NCI-H1092 treated with DMSO at 0.1 percent for 48 hours (cell line): ENCODE measurements around the gene PYGO1.
"Not testable (repeated sequence)": the region's sequence is repeated elsewhere in the genome, so short reads cannot be mapped to it uniquely, and the experiment has no call there.

Experiments
- DNase-seq: peaks from one replicate; lab custom pipeline; 2025; lab: John Stamatoyannopoulos, UW

PYGO1 gene, protein sequence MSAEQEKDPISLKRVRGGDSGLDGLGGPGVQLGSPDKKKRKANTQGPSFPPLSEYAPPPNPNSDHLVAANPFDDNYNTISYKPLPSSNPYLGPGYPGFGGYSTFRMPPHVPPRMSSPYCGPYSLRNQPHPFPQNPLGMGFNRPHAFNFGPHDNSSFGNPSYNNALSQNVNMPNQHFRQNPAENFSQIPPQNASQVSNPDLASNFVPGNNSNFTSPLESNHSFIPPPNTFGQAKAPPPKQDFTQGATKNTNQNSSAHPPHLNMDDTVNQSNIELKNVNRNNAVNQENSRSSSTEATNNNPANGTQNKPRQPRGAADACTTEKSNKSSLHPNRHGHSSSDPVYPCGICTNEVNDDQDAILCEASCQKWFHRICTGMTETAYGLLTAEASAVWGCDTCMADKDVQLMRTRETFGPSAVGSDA

DNA sequence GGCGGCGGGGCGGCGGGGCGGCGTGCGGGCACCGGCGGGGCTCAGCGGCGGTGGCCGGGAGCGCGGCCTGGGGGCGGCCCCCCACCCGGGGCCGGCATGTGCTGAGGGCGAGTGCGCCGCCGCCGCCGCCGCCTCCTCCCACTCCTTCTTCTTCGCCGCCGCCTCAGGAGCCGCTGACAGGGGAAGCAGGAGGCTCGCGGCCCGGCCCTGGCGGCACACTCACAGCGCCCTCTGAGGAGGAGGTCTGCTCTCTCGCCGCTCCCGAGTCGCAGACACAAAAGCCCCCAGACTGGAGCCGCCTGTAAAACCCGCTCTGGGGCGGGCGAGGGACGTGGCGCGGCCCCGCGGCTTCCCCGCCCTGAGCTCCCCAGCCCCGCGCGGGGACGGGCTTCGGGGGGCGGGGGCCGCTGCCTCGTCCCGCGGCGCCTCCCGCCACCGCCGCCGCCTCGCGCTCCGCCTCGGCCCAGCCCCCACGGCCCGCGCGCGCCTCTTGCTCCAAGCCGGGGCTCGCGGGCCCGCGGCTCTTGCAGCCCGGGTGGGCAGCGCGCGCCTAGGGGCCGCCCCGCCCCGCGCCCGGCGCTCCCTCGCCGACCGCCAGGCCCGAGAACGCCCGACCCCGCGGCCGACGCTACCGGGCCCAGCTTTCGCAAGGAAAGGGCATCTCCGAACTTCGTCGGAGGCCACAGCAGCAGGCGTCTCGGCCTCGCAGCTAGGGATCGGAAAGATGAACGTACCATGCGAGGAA lies at the start of gene PYGO1:
PYGO1 (minus strand) TSS at position 276 of the 745 bp plus-strand sequence. CDS start 462 bp downstream, outside the sequence.
- peak; percentile 44 for DNase-seq

DNA sequence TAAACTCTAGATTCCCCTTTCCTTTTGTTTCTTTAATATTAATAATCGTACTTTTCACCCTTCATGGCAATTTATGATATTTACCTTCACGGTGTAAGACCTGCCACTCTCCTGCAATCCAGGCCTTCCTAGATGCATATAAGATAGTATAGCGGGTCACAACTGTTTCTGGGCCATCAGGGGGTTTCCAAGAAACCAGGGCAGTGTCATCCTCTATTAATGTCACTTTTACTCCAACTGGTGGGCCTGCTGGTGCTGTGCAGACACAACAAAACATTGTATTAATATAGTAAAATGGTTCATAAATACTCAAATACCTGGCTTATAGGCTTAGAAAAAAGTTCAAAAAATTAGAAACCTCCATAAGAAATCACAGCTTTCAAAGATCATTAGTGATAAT lies 48.9 kb upstream of the PYGO1 start:
- DNase-seq, result no peak

DNA sequence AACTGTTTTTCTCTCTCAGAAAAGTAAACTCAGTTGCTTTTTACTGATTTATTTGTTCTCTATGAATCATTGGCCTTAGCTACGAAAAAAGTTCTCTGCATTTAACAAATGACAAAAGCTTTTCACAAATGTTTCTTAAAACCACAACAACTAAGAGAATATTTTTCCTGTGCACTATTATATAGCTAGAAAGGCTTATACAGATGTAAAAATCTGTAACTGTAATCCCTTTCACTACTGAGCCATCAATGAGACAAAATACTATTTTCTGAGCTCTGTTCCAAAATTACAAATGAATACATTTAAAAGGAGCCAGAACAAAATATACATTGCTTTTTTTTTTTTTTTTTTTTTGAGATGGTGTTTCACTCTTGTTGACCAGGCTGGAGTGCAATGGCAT lies 45.6 kb upstream of the PYGO1 start:
- DNase-seq, result no peak

DNA sequence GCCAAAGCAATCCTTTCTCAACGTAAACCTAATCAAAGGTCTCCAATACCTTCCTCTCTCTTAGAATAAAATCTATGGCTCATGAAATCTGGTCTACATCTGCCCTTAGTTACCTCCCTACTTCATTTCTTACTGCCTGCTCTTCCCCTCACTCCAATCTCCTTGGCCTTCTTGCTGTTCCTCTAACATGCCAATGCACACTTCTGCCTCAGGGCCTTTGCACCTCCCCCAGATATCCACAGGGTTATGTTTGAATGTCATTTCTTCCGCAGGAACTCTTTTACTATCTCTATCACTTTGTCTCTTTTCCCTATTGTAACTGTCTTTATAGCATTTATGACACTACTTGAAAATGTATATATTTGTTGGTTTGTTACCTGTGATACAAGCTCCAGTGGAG lies 44.3 kb upstream of the PYGO1 start:
- no peak for DNase-seq

DNA sequence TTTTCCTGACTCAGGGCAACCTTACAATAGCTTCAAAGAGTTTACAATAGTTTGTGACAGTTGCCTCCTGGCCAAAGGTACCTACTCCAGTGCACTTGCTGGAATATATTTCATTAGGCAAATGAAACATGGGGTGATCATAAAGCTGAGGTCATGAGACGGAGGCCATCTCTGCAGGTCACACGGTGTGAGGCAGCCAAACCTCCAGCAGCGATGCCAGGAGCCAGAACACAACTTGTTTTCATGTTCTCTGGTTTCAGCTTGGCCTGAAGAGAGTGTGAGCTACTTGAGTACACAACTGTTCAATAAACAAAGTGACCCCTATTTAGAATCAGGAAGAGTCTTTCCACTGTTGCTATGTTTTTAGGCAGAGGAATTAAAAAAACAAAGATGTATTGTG lies 42.7 kb upstream of the PYGO1 start:
- DNase-seq, result no peak

DNA sequence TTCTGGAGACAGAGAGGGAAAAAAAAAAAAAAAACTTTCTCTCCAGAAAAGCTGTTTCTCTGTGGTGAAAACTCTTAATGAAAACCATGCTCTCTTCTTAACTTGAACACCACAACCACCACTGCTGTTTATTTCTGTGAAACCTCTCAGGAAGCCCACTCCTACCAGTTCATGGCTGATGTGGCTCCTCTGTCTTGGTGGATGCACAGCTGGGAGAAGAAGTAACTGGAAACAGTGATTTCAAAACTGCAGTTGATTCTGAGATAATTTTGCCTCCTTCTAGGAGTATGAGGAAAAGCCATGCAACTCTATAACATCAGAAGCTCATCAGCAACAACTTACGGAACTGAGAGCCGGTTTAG lies 40.2 kb upstream of the PYGO1 start:
- DNase-seq, result no peak

DNA sequence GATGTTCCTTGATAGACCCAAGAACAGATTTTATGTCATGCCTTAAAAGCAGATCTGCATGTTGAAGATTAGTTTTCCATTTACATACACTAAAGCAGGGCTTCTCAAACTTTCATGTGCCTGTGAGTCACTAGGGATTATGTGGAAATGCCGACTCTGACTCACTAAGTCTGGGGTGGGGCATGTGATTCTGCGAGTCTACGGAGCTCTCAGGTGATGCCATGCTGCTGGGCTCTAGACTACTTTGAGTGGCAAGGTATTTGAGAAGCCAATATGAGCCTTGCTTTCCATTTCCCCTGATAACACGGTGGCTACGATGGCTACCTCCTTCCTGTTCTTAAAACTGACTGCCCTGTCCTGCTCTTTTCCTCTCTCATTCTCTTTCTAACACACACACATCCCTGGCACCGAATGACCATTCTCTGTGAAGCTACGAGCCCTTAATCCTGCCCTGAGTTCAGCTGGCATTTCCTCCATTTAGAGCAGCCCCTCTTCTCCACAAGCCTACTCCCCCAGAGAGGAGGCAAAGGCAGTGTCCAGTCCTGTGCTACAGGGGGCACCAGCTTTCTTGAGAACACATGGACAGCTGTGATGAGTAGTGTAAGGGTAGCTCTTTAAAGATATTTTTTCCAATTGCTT lies 39.7 kb upstream of the PYGO1 start:
- DNase-seq, result no peak

DNA sequence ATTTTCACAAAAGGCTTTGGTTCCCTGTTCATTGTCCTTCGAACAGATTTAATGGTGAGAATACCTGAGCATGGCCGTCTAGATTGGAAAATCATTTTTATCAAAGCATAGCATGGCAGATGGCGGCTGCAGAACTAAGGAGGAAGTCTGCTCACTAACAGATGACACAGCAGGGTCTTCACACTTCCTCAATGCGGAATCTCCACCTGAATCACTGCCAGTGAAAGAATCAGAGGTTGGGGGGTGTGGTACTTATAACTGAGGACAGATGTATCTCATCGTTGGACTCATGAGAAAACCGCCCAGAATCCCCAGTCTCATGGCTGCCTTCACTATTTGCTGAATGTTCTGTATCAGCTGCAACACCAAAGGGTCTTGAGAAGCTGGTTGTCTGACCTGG lies 31.6 kb upstream of the PYGO1 start:
- DNase-seq, result no peak

DNA sequence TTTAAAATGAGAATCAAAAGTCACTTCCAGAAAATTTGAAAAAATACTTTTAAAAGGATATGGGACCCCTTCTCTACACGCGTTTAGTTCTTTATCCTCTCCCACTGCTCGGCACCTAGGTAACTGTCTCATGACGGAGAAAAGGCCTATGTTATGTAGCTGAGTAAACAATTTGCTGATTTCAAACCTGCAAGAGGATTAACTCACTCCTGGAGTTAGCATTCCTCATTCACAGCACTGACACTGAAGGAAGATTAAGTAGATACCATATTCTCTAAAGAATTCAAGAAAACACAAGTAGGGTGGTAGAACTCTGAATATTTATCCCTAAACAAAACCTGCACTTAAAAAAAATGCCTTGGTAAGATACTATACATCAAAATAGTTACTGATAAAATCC lies 30.2 kb upstream of the PYGO1 start:
- DNase-seq, result no peak

DNA sequence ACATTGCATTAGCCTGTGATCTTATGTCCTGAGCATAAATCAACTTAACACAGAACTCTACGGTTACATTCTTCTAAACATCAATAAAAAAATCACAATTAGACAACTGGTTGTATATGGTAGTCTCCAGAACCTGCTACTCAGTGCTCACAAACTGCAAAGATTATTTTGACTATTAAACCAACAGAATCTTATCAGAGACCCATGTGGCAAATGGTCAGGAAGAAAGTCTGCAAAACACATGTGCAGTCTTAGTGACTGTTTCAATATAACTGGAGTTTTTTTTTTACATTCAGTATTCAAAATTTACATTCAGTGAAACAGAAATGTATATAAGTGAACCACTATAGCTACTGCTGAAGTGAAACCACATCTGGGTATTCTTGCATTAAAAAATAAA lies 27.3 kb upstream of the PYGO1 start:
- no peak for DNase-seq

DNA sequence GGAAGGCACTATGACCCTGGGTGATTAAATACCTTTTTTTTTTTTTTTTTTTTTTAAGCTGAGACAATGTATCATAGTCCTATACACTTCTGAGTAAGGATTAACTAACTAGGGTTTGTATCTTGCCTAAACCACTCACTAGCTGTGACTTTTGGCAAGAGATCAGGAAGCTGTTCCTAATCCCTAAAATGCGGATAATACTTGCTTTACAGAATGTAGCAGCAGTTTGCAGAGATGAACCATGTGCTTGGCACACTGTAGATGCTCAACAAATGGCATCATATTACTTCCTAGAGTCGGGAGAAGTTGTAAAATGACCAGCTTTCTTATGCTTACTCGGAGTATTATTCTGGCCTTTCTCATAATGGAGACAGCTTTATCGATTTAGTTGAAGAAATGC lies 25.6 kb upstream of the PYGO1 start:
- no peak for DNase-seq

DNA sequence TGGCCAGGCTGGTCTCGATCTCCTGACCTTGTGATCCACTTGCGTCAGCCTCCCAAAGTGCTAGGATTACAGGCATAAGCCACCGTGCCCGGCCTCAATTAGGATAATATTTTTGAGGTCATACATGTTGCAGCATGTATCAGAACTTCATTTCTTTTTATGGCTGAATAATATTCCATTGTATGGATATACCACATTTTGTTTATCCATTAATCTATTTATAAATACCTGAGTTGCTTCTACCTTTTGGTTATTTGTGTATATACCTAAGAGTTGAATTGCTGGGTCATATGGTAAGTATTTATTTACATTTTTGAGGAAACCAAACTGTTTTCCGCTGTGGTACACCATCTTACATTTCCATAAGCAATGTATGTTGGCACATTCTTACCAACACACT lies 18.1 kb upstream of the PYGO1 start:
- no peak for DNase-seq

DNA sequence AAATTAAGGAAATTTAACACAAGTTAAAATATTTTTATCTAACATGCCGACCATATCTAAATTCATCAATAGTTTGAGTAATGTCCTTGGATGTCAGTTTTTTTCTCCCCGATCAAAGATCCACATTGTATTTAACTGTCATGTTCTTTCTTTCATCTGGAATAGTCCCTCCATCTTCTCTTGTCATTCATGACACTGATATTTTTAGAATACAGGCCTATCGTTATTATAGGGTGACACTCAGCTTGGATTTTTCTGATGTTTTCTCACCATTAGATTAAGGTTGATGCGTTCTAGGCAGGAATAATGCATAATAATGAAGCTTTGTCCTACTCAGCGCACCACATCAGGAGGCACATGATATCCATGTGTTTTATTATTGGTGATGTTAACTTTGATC lies 13.2 kb upstream of the PYGO1 start:
- DNase-seq, result no peak

DNA sequence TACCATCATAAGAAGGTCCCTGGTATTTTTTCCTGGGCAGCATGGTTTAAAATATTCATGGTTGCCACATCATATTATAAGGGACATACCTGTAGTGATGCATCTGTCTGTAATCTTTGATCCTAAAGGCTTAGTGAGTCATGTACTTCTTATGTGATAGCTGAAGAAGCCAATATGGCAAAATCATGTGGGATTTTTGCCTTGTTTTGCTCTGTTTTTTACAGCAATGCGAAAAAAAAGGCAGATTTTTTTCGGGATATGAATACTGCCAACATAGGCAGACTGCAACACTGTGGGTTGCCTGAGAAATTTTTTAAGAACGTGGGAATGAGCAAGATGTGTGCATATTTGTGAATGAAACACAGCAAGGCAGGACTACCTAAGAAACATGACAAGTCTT lies 11.3 kb upstream of the PYGO1 start:
- no peak for DNase-seq

DNA sequence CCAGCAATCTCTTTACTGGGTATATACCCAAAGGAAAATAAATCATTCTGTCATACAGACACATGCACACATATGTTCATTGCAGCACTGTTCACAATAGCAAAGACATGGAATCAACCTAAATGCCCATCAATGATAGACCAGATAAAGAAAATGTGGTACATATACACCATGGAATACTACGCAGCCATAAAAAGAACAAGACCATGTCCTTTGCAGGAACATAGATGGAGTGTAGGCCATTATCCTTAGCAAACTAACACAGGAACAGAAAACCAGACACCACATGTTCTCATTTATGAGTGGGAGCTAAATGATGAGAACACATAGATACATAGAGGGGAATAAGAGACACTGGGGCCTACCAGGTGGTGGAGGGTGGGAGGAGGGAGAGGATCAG lies 4.9 kb upstream of the PYGO1 start:
- not testable (repeated sequence) for DNase-seq

DNA sequence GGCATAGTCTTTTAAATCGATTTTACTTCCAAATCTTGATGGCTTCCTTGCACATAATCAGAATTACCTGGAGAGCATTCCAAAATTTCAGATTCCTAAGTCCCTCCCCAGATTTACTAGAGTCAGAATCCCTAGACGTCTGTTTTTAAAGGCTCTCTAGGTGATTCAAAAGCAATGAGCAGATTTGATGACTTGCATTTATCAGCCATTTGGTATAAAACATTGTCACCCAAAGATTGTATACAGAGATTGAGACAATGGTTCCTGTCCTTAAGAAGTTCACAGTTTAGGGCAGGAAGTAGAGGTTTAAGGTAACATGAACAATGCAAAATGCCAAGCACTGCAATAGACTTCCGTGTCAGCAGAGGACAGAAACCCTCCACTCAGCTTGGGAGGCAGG lies 2.6 kb upstream of the PYGO1 start:
- DNase-seq, result no peak

DNA sequence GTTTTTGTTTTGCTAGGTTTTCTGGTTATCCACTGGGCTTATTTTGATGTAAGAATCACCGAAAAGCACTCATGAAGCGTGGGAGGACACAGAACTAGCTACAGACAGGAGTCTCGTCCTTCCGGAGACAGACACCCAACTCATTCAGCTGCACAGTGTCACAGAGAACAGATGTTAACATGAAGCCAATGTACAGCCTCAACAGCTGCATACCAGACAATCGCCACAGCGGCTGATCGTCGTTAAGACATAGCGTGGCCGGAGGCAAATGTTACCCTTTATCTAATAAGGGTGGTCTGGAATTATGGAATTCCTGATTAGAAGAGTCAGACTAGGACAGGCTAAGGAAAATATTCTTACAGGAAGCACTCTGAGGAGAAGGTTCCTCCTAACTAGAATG lies 1.1 kb upstream of the PYGO1 start:
- no peak for DNase-seq

DNA sequence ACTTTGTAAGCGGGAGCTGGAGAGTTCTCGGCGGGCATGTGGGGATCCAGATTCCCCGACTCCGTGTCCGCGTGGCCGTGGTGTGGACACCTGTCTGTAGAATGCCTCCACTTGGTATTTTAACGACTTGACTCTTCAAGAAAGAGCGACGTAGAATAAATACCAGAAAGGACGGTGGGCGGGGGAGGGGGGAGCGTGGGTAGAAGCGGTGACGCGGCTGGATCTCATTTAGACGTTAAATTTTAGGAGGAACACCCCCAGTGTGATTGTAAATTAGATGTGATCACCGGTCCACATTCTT lies 620 bp upstream of the PYGO1 start:
- DNase-seq, result no peak

DNA sequence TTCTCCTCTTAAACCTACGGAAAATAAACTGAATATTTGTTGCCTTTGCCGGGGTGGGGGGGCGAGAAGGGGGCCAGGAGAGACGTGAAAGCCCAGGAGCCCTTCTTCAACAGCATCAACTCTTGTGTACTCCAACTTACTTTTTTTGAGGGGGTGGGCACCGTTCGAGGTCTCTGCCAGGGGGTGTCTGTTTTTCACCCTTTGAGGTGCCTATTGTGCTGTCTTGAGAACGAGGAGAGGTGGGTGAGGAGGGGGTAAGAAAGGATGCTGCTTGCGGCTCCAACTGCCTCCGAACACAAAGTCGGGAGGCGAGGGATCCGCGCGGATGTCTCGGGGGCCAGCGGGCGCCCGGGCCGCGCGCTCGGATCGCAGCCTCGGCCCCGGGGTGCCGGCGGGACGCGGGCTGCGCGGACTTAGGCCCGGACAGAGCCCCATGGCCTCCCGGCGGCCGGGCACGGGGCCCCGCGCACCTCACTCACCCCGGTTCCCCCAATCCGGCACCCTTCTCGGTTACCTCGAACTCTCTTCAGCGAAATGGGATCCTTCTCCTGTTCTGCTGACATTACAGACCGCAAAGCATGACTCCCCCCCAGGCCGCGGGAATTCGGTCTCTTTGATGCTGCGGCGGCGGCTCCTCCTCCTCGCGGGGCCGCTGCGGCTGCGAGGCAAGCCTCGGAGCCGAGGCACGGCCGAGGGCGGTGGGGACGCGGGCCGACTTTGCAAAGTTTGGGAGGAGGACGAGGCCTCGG lies 650 bp downstream of the PYGO1 start:
- DNase-seq, result peak; percentile 31

DNA sequence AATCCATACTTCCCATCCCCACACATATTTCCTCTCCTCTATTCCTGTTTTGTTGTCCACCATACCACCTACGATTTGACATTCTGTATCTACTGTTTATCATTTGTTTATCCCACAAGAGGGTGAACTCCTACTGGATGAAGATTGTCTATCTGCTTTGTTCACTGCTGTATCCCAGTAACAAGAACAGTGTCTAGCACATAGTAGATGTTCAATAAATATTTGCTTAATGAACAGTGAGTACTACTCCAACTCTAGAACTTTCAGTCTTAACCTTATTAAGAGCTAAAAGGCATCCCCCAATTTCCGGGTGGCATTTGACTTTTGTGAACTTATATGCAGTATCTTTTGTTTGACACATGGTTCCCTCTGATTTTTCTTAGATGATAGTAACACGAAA lies 1.3 kb downstream of the PYGO1 start:
- DNase-seq, result no peak

DNA sequence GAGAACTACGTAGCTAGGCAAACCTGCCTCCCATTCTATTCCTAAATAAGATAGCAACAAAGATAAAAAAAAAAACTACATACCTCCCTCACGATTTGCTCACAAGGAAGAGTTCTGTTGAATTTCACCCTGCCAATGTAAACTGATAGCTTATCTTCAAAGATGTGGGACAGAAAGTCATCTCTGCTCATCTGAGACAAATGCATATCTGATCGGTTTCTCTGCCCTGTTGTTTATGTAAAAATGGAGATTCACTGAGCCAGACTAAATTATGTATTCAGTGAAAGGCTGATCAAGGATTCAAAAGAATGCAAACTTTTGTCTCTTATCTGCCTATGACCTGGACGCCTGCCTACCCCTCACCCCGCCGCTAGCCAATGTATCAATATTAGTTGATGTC lies 11.2 kb downstream of the PYGO1 start:
- DNase-seq, result no peak

DNA sequence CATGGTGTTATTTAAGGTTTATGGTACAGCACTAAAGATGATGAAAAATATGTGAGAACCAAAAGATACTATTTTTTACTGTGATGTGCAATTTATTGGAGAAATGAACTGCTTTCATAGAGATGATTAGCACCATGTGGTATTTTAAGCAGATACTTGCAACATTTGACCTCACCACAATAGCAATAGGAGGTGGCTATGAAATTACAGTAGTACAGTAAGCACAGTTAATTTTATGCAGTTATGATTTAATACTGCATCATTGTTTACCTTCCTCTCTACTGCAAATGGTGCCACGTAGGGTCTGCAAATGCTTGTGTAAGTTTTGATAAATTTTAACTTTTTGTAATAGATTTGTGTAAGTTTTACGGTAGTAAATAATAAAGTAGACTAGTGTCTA lies 14.0 kb downstream of the PYGO1 start:
- no peak for DNase-seq

DNA sequence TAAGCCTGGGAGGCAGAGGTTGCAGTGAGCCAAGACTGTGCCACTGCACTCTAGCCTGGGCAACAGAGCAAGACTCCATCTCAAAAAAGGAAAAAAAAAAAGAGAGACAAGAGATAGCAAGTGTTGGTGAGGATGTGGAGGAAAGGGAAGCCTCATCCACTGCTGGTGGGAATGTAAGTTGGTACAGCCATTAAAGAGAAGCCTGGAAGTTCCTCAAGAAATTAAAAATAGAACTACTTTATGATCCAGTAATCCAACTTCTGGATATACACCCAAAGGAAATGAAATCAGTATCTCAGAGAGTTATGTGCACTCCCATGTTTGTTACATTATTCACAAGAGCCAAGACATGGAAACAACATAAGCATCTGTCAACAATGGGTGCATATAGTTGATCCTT lies 14.9 kb downstream of the PYGO1 start:
- no peak for DNase-seq
